ENCODE data around the gene TMEFF2.

The TMEFF2 gene, protein sequence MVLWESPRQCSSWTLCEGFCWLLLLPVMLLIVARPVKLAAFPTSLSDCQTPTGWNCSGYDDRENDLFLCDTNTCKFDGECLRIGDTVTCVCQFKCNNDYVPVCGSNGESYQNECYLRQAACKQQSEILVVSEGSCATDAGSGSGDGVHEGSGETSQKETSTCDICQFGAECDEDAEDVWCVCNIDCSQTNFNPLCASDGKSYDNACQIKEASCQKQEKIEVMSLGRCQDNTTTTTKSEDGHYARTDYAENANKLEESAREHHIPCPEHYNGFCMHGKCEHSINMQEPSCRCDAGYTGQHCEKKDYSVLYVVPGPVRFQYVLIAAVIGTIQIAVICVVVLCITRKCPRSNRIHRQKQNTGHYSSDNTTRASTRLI

DNA sequence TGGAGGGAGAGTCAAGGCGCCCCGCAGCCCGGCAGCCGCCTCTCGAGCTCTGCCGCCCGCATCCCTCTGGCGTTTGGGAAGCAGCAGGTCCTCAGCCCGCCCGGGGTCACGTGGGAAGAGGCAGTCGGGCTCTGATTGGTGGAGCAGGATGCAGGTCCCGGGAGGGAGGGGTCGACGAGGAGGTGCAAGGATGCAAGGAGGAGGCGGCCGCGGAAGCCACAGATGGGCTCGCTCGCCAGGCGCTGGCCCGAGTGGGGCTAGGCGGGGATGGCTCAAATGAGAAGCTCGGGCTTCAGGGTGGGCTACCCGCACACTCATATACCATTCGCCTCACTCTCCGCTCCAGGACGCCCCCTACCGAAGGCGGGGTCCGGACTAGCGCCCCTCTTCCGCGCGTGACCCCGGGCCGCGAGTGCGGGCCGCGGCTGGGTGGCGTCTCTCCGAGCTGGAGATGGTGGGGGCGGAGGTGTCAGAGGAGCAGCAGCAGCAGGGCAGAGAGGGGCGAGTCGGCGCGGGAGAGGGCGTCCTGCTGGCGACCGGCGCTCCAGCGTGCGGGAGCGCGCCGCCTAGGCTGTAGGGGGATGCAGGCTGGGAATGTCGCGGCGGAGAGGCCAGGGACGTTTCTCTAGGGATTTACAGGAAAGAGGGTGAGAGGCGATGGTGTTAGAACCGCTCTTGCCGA is at the start of gene TMEFF2:
TSS of gene TMEFF2 (minus strand) at position 68 of the 682 bp plus-strand sequence. CDS start 409 bp downstream, outside the sequence.
- DNase-seq = no peak

DNA sequence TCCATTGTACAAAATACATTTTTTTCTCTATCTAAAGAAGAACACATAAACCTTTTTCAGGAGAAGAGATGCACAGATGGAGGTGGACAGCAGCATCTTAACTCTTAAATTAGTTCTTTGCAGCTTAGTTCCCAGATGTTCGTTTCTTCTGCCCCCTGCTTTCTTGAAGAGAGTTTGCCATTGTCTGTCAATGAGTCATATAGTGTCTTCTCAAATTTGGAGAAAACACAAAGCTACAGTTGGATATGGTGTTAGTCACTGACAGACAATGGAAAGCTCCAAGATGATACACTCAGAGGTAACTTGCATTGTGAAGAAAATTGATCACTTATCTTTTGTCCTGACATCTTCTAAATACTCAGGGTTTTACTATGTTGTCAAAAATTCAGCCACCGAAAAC is 48.8 kb upstream of the TMEFF2 start:
- DNase-seq = no peak

DNA sequence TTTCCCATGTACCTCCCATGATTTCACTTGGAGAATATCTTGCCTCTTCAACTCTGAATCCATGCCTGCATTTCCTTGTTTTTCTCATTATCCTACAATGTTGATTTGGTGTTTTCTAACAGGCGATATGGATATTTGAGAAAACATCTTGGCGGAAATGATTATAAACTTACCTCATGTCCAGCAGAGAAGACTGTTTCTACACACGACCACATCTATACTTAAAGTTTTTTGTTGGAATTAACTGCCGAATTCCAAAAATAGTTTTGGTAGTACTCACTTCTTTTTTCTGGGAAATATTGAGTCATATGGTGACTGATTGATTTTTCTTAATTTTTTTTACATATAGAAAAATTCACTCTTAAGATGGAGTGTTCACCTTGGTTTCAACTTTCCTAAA is 41.4 kb upstream of the TMEFF2 start:
- no peak for DNase-seq

DNA sequence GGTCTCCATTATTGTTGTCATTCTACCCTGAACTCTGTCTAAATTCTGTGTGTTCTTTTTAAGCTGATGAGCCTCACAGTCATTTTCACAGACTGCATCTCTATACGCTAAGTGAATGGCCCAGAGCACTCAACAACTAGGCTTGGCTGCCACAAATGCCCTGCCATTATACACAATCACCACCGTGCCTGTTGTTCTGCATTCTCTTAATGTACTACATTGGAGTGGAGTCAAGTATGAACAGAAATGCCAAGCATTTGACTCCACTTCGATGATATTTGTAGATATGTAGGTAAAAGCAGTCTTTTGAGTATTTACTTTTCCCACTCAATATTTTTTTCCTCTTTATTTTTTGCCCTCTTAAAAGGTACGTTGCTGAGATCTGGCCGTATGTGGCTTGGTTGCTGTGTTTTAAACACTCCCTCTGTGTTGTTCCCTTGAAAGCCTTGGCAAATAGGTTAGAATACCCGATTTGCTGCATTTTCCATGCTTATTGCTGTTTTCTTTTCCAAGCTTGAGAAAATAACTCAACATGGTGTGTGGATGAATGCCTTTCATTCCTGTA is 36.2 kb upstream of the TMEFF2 start:
- no peak for DNase-seq

DNA sequence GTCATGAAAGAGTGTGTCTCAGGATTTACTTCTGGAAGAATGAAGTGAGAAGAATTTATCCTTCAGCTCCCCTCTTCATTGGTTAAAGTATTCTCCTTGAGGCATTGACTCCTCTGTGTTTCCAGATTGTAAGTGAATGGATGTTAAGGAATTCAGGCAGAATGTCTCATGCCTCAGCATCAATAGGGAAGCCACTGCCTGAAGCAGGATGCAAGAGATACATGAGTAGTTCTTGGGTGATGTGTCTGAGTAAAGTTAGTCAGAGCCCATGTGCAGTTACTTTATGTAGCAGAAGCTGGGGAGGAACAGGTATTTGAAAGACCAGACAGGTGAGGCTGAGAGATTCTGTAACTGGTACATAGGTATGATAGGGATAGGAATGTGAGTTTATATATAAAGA is 34.0 kb upstream of the TMEFF2 start:
- DNase-seq = no peak

DNA sequence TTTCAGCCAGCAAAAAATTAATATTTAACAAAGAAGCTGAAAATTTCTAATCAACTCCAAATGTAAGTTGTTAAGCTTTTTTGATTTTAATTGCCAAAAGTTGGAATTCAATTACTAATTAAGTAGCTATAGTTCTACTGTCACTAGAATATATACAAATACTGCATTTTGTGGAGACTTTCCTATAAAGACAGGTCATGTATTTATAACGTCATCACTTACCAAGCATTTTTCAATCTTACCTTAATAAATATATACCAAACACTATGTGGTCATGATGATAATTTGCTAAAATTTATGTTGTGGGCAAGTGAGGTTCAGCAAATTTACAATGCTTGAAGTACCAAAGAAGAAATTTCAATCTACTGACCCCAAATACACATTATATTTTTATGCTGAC is 24.2 kb upstream of the TMEFF2 start:
- no peak for DNase-seq

DNA sequence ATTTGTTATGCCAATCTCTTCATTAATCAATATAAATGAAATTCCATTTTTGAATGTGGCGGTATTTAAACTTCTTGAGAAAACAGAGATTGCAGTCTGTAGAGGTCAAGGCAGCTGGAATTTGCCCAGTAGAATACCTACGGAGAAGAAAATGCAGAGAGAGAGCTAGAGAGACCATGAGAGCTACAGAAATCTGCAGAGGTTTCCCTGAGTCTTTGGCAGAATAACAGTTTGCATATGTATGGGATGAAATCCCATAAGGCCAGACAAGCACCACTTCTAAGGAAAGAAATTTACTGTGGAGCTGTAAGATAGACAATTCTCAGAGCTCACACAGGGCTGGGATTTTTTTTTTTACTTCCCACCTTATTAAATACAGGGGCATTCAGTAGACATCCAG is 23.6 kb upstream of the TMEFF2 start:
- no peak for DNase-seq

DNA sequence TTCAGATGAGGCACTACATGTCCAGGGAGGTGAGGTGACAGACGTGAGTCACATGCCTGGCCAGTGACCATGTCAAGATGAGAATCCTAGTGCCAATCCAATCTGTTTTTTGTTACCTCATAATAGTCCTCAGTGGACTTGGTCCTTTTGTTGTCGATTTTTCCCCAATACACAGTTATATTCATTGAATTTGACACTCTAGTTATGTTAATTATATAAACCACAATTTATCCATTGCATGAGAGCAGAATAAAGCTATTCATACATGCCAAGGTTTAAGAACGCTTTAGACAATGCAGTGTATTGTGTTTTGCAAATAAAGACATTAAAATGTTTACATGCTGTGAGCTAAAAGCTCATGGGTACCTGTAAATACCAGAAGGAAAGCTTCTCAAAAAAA is 21.6 kb upstream of the TMEFF2 start:
- DNase-seq = no peak

DNA sequence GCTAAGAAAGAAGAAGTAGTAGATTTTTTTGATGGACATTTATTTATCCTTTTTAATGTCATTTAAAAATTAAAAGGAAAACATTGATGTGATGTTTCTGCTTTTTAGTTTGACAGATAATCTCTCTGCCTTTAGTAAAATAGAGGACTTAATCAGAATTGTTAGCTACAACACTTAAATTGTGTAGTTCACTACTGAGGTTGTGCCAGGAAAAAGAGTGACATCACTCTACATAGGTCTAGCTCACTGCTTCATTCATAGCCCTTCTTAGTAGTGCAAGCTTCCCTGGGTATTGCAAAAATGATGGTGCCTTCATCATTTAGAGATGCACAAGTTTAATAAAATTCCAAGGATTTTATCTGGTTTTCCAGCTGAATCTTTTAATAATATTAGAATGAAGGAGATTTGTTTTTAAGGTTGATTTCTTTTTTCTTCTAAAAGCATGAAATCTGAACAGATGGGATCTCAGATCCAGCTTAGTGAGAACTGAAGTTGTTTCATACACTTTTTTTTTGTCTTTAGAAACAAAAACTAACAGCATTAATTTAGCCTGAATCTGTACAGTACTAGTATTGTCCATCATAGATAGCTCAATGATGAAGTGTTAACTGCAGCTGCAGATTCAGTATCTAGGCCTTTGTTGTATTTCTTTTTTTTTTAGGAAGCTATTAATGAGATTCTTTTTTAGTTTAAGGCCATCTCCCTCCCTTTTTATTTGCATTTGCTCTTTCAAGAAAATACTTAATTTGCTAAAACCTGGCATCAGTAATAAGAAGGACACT is 20.6 kb upstream of the TMEFF2 start:
- no peak for DNase-seq

DNA sequence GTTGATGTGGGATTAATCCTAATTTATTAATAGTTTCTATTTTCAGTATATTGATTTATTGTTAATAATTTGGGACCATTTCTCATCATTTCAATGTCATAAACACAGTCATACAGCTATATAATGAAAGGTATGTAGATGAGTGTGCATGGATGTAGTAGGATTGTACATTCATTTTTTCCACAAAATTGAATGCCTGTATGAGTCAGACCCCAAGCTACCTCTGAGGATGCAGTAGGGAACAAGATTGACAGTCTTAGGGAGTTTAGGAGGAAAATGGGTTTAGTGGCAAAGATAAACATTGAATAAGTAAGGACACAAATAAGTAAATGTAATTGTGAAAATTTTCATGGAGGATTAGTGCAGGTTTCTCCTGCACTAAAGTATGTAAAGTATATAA is 14.1 kb upstream of the TMEFF2 start:
- DNase-seq = no peak

DNA sequence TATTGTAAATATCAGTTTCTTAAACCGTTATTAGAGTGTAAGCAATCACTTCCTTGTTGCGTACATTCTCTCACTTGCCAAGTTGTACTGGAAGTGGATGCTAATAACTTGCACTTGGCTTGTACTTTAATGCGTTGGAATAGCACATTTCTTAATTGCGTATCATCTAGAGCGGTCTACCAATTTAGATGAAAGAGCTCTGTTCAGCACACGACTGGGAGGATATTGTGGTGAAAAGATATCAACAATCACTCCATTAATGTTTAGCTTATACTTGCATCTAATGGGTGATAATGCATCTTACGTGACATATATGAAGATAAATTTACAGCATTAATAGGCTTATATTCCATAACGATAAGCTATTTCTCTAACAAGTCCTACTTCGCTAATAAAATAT is 11.7 kb upstream of the TMEFF2 start:
- DNase-seq = no peak

DNA sequence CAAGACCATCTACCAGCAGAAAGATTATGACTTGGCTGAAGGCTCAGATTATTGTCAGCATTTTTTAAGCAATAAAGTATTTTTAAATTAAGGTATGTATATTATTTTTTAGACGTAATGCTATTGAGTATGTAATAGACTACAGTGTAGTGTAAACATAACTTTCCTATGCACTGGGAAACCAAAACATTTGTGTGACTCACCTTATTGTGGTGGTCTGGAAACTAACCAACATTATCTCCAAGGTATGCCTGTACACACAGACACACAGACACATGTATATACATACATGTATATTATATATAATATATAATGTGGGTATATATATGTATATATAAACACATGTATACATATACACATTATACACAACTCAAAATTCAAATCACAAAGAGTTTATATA is 9.1 kb upstream of the TMEFF2 start:
- no peak for DNase-seq

DNA sequence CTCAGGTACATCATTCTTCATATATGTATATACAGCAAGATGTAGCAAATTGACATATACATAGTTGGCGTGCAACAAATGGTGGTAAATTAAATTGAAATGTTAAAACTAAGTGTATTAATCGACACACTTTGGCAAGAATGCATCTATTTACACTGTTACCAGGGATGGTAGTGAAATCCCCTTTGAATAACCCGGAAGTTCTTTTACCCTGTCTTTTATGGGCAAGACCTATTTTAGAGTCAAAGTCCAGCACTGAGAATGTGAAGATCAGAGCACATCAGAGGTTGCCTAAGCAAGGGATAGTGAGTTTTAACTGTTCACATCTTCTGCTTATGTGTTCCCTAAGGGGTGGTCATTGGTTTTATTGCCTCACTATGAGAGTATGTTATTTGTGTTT is 7.6 kb upstream of the TMEFF2 start:
- no peak for DNase-seq

DNA sequence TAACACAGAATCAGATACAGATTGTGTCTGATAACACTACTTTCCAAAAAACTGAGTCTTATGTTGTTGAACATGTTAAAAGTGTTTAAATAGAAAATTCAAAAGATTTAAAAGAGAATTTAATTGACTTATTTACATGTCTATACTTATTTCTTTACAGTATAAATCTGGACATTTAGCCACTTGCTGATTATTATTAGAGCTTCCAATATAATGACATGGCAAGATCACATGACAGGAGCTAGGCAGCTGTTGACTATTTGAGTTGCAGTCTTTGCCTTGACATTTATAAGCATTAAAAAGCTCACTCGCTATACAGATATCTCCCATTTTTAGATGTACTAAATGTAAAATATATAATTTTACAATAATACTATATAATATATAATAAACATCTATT is 6.4 kb upstream of the TMEFF2 start:
- DNase-seq = no peak

DNA sequence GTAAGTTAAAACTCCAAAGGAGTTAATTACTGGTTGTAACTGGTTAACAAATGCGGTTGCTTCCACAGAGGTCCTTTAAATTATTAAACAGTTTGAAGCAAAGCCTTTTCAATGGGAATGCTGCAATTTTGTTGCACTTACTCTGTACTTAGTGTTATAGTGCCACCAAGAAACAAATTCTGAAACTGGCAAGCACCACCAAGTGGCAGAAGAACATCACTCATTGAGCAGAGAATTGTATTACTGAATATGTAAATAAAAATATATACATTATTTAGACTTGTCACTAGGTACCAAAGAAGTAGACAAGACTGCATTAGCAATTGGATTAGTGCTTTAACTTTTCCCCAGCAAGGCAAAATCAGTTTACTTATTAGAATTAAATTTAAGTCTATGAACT is 2.6 kb upstream of the TMEFF2 start:
- DNase-seq = no peak

DNA sequence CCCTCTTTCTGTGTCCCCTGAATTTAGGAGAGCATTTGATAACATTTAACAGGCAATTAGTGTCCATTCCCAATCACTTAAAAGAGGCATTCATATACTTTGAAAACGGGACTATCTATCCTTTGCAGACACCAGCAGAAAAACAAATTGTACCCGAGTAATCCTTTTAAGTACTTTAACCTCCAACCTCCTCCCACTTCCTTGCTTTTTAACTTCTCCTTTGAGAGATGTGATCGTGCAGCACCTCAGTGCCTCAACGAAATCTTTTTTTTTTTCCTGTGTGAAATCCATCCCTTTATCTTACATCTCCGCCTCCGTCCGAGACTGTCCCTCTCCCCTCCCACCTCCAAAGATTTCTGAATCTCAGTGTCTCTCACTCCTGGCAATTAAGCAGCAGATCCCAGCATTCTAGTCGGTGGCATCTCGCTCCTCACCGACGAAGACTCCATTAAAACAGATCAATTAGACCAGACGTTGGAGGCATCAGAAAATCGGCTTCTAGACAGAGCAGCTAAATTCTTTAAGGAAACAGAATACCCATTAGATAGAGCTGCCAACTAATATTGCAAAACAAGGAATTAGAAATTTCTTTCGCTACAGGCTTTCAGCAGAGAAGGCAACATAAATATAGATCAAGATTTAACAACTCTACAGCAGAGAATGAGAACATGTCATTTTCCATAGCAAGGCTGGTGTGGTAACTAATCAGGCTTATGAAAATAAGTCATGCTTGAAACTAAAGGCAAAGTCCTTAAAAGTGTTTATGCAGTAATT is 1.9 kb upstream of the TMEFF2 start:
- DNase-seq = no peak

DNA sequence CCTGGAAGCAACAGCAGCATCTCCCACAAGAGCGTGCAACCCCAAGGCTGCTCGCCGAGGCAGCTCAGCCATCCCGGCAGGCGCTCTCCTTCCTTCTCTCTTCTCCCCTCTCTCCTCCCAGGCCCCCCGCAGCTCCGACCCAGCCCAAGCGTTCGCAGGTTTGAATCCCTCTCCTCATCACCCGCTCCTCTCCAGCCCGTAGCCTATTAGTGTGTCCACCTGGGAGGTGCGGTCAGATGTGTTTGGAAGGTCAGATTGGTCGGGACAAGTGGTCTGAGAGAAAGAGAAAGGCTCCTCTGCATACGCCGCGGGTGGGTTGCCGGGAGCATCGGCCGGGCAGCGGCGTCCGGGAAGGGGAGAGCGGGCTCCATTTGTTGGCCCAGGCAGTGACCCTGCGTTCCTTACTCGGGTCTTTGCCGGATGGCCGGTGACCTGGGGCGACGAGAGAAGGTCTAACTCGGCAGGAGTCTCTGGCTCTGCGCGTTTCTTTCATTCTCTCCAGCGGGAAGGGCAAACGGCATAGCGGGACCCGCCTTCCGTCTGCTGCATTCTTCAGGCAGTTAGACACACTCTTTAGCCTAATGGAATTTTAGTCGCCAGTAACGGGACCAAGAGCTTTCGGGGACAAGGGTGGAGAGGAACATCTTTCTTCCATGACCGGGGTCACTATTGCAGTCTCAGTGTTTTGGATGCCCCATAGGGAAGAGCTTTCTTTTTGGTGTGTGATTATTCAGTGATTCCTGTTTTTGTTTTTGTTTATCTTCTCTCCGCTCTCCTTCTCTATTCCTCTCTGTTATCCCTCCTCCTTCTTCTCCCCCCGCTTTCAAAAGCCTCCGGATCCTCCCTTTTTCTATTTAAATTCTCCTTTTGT is 1.1 kb upstream of the TMEFF2 start:
- no peak for DNase-seq

DNA sequence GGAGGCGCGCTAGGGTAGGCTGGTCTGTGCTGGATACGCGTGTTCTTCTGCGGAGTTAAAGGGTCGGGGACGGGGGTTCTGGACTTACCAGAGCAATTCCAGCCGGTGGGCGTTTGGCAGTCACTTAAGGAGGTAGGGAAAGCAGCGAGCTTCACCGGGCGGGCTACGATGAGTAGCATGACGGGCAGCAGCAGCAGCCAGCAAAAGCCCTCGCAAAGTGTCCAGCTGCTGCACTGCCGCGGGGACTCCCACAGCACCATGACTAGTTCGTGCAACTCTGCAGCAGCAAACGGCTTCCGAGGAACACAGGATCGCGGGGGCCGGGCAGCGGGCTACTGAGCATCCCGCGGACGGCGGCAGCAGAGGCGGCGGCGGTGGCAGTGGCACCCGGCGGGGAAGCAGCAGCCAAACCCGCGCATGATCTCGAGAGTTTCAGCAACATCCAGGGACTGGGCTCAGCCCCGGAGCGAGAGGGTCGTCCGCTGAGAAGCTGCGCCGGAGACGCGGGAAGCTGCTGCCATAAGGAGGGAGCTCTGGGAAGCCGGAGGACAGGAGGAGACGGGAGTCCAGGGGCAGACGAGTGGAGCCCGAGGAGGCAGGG is 368 bp downstream of the TMEFF2 start:
- no peak for DNase-seq

DNA sequence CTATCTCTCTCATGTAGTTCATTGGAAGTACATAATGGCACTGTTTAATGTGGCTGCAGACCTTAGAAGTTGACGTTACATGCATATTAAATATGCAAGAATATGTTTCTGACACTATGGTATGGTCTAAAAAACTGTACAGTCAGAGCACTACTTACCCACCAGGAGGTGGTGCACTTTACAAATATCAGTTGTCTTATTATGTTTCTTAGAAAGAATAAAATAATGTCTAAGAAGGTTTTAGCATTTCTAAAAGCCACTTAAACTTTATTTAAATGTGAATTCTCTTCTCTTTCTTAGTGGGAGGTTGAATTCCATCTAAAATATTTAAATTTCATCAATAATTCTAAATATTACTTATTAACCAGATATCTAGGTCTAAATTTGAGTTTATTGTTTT is 4.3 kb downstream of the TMEFF2 start:
- DNase-seq = peak; percentile 8 to 34

DNA sequence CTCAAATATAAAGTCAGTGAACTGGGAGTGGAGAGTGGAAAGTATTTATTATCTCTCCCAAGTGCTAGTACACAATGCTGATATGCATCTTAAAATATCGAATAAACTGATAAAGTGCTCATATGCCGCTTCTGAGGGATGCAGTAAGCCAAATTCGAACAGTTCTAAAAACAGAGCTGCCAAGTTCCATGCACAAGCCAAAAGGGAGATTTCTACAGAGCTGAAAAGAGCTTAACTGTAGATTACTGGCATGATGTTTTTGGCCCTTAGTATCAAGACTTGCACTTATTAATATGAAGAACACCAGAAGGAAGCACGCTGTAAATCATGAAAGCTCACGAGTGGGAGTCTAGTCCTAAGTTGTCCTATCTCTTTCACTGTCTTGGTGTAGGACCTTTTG is 7.9 kb downstream of the TMEFF2 start:
- DNase-seq = no peak

DNA sequence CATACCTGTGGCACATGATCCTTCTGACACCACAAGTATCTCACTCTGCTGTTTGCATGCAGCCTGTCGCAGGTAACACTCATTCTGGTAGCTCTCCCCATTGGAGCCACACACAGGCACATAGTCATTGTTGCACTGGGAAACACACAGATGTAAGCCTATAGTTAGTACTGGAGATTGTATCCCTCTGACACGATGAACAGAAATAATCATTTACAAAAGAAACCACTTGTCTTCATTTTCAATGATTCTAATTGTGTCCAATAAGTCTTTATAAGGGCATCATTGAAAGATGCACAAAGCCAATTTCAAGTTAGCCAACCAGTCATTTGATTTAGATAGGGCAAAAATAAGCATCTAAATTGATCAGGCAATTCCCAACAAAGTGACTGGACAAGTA is 10.4 kb downstream of the TMEFF2 start:
- no peak for DNase-seq
